ENCODE data around the gene CEP104.

The CEP104 gene

DNA sequence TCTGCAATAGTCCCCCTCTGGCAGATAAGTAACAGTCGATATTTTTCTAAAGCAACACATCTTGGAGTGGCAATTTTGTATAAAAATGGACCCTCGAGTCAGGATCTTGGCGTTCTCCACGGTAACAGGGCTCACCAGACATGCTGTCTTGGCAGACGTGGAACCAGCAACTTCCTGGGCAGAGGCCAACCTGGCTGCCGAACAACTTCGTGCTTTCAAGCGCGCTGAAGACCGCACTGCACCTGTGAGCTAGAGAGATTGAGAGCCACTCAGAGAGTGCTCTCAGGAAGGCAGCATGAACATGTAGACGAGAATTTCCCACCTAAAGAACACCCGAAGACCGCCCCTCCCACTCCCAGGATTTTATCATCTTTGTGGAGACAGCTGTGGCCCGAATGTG lies 35.7 kb upstream of the CEP104 start:
- TF ChIP-seq, protein P1, sequence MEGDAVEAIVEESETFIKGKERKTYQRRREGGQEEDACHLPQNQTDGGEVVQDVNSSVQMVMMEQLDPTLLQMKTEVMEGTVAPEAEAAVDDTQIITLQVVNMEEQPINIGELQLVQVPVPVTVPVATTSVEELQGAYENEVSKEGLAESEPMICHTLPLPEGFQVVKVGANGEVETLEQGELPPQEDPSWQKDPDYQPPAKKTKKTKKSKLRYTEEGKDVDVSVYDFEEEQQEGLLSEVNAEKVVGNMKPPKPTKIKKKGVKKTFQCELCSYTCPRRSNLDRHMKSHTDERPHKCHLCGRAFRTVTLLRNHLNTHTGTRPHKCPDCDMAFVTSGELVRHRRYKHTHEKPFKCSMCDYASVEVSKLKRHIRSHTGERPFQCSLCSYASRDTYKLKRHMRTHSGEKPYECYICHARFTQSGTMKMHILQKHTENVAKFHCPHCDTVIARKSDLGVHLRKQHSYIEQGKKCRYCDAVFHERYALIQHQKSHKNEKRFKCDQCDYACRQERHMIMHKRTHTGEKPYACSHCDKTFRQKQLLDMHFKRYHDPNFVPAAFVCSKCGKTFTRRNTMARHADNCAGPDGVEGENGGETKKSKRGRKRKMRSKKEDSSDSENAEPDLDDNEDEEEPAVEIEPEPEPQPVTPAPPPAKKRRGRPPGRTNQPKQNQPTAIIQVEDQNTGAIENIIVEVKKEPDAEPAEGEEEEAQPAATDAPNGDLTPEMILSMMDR (conservative IDR thresholded peaks at IDR 0.05) = no peak
- no peak for TF ChIP-seq ZFX (IDR thresholded peaks at IDR 0.05)
- H3K27ac ChIP-seq = no peak overlapping the region; the same call in 1 of the 2 replicates

DNA sequence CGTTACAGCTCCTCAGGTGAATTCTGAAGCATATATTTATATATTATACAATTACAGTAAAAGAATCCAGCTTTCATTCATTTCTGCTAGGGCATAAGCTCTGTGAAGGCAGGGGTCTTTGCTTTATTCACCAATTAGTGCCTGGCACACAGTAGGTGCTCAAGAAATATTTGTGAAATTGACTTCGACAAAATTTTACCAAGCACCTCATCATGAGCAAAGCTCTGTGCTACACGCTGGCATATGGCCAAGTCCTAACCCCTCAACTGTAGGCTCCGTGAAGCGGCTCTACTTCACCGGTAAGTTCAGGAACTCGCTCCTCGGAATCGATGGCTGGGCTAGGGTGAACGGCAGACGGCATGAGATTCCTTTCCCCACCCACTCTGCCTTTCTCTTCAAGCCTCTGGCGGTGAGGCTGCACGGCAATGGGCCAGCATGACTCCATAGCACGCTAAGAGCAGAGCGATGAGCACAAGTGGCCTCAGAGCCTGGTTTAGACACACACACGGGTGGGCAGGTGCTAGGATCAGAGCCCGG lies 34.4 kb upstream of the CEP104 start:
- H3K27ac ChIP-seq = no peak overlapping the region
- TF ChIP-seq ZFX (IDR thresholded peaks at IDR 0.05) = no peak
- TF ChIP-seq, protein P1 (conservative IDR thresholded peaks at IDR 0.05) = no peak

GRCh38 chr1:3890389-3891328 lies 33.6 kb upstream of the CEP104 start:
- H3K27ac ChIP-seq = no peak overlapping the region
- TF ChIP-seq, protein P1 (conservative IDR thresholded peaks at IDR 0.05) = no peak
- TF ChIP-seq ZFX (IDR thresholded peaks at IDR 0.05) = no peak

DNA sequence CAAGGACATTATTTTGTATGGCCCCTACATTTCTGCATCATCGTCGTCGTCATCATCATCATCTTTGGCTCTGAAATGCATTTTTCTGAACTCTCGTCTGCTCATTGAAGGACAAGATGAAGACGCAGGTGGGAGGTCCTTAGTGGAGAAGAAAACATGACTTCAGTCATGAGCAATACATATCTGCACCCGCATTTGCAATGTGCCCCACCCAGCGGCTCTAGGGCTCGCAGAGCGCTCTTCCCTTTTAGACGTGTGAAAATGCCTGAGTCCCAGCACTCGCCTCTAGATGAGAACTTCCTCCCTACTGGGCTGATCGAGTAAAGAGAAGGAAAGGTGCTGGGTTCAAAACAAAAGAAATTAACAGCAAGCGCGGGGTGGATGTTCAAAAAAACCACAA lies 32.9 kb upstream of the CEP104 start:
- H3K27ac ChIP-seq = no peak overlapping the region
- TF ChIP-seq, protein P1 (conservative IDR thresholded peaks at IDR 0.05) = no peak
- TF ChIP-seq ZFX (IDR thresholded peaks at IDR 0.05) = no peak

- TF ChIP-seq, protein P1 (conservative IDR thresholded peaks at IDR 0.05) = no peak
- TF ChIP-seq ZFX (IDR thresholded peaks at IDR 0.05) = no peak
- no peak overlapping the region for H3K27ac ChIP-seq
Measured at GRCh38 chr1:3888301-3888700, 31.3 kb upstream of the CEP104 start.

DNA sequence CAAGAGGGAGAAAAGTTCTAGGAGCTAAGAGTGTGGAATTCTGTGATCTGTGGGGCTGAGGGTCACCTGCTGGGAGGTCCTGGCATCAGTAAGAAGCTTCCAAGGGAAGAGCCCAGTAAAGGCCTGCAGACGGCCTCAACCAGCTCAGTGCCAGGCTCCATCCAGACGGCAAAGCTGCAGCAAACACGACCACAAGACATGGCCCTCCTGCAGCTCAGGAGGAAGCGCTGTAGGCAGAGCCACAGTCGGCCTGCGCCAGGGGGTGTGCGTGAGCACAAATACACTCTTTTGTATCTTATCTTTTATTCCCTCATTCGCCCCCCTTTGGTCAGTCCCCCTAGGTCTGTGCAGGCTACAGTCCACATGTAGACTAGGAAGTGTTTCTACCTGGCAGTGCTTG lies 29.7 kb upstream of the CEP104 start:
- no peak for TF ChIP-seq ZFX (IDR thresholded peaks at IDR 0.05)
- H3K27ac ChIP-seq = no peak overlapping the region

DNA sequence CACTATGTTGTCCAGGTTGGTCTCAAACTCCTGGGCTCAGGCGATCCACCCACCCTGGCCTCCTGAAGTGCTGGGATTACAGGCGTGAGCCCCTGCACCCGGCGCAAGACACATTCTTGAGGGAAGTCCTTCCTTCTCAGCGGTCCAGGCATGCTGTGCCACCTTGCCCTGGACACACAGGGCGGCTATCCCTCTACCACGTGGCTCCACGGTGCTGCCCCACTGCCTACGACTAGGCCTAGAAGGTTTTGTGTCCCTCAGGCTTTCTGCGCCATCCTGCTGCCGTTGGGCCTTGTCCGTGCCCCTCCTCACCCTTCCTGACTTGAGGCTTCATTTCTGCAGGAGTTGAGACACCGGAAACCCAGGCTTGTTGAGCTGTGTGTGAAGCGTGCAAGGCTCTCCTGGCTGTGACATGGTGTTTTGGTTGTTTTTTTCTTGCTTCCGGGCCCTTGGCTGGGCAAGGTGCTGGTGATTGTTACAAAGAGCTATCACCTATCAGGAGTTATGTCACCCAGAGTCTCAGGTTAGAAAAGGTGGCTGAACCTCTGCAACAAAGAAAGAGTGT lies 29.2 kb upstream of the CEP104 start:
- TF ChIP-seq, protein P1 (conservative IDR thresholded peaks at IDR 0.05) = no peak
- no peak for TF ChIP-seq ZFX (IDR thresholded peaks at IDR 0.05)
- no peak overlapping the region for H3K27ac ChIP-seq

Measured in C4-2B (cell line).